GM12878 (cell line): ENCODE measurements around the gene KIF22. TPM values are rescaled to one million over a fixed set of nuclear protein-coding genes. Genes with fewer than 3 reads are reported as not detected.

Source experiments
- polyA plus RNA-seq, 11 experiments: library from polyadenylated mRNA; depleted of rRNA in 4 of 11; unstranded in 6 of 11; stranded (reverse) in 5 of 11; fragments of >200 nt; fragmentation: Nextera tagmentation in 4 of 11; fragmentation: Illumina TruSeq in 1 of 11; extraction: Ambion mirVana in 4 of 11; extraction: Trizol in 1 of 11; gene quantifications; 1 replicate in 1 of 11; 2 replicates in 10 of 11; pipeline versions ENCODE4 v1.2.1 to v1.2.3, GENCODE V29; 2011 to 2016; ENCODE audit warnings: inconsistent platforms in 2 of 11, missing spikeins in 2 of 11, low read depth in 1 of 11
- small RNA-seq: library from RNA; depleted of rRNA; stranded (forward); fragments of <200 nt; gene quantifications from one replicate; pipeline ENCODE3, GENCODE V24; 2014
- total RNA-seq, 4 experiments: library from RNA; depleted of rRNA in 3 of 4; stranded (reverse); fragments of >200 nt in 3 of 4; fragmentation: Illumina TruSeq in 1 of 4; extraction: Trizol in 1 of 4; gene quantifications; 2 replicates each; pipeline versions ENCODE4 v1.2.1 to v1.2.3, GENCODE V29; 2013 to 2021

KIF22 gene
- total and polyA plus RNA-seq, 10 of the 15 experiments (the other 5 are each of a cell fraction or from before 2014, with no cell fraction given): 7.6 to 158 (median 132) TPM

Small RNAs within 50 kb of the gene (small RNA-seq; reads per million reads assigned to genes)
- gene AC009133.6 (not detected), gene AC120114.4 (not detected)

Other genes with a start within 250 kb of the KIF22 start
Only the 7 nearest of the 19 such genes appear.
- 12.4 and 13.3 TPM in 2 replicates for gene C16orf54, start 44.8 kb upstream of the KIF22 start, total RNA-seq (2014; rRNA removed)
- 5.8 and 5.9 TPM in 2 replicates for gene C16orf54, start 44.8 kb upstream of the KIF22 start, total RNA-seq (2014; rRNA removed; fragmentation: Illumina TruSeq; extraction: Trizol)
- 10.9 and 11.0 TPM in 2 replicates for gene C16orf54, start 44.8 kb upstream of the KIF22 start, total RNA-seq (2021)
- gene C16orf54, start 44.8 kb upstream of the KIF22 start, polyA plus RNA-seq (2011; rRNA removed): 2.9 and 4.4 TPM in 2 replicates
- gene C16orf54, start 44.8 kb upstream of the KIF22 start, polyA plus RNA-seq (2014; fragmentation: Illumina TruSeq; extraction: Trizol): 4.1 and 5.2 TPM in 2 replicates
- 1 to 10 TPM; 2.1 to 2.4 TPM for gene C16orf54, start 44.8 kb upstream of the KIF22 start, polyA plus RNA-seq (2014; fragmentation: Nextera tagmentation; extraction: Ambion mirVana)
- 6.3 and 7.0 TPM in 2 replicates for gene C16orf54, start 44.8 kb upstream of the KIF22 start, polyA plus RNA-seq (2014; rRNA removed)
- gene C16orf54, start 44.8 kb upstream of the KIF22 start, polyA plus RNA-seq (2016; fragmentation: Nextera tagmentation; extraction: Ambion mirVana): 1 to 10 TPM; 4.6 to 5.6 TPM
- gene ZG16, start 12.5 kb upstream of the KIF22 start, total RNA-seq (2014; rRNA removed): not detected in 2 replicates
- gene ZG16, start 12.5 kb upstream of the KIF22 start, total RNA-seq (2014; rRNA removed; fragmentation: Illumina TruSeq; extraction: Trizol): not detected in 2 replicates
- gene ZG16, start 12.5 kb upstream of the KIF22 start, total RNA-seq (2021): not detected in 2 replicates
- not detected in 2 replicates for gene ZG16, start 12.5 kb upstream of the KIF22 start, polyA plus RNA-seq (2011; rRNA removed)
- not detected in 2 replicates for gene ZG16, start 12.5 kb upstream of the KIF22 start, polyA plus RNA-seq (2014; fragmentation: Illumina TruSeq; extraction: Trizol)
- not detected for gene ZG16, start 12.5 kb upstream of the KIF22 start, polyA plus RNA-seq (2014; fragmentation: Nextera tagmentation; extraction: Ambion mirVana)
- not detected in 2 replicates for gene ZG16, start 12.5 kb upstream of the KIF22 start, polyA plus RNA-seq (2014; rRNA removed)
- gene ZG16, start 12.5 kb upstream of the KIF22 start, polyA plus RNA-seq (2016; fragmentation: Nextera tagmentation; extraction: Ambion mirVana): not detected
- 184 and 202 TPM in 2 replicates for gene MAZ, start 15.8 kb downstream of the KIF22 start, total RNA-seq (2014; rRNA removed)
- 142 and 158 TPM in 2 replicates for gene MAZ, start 15.8 kb downstream of the KIF22 start, total RNA-seq (2014; rRNA removed; fragmentation: Illumina TruSeq; extraction: Trizol)
- gene MAZ, start 15.8 kb downstream of the KIF22 start, total RNA-seq (2021): 305 and 309 TPM in 2 replicates
- gene MAZ, start 15.8 kb downstream of the KIF22 start, polyA plus RNA-seq (2011; rRNA removed): 57.5 and 100 TPM in 2 replicates
- gene MAZ, start 15.8 kb downstream of the KIF22 start, polyA plus RNA-seq (2014; fragmentation: Illumina TruSeq; extraction: Trizol): 105 and 184 TPM in 2 replicates
- gene MAZ, start 15.8 kb downstream of the KIF22 start, polyA plus RNA-seq (2014; fragmentation: Nextera tagmentation; extraction: Ambion mirVana): 10 to 100 TPM; 23.9 to 31.4 TPM
- 132 and 171 TPM in 2 replicates for gene MAZ, start 15.8 kb downstream of the KIF22 start, polyA plus RNA-seq (2014; rRNA removed)
- 10 to 100 TPM; 45.1 to 48.9 TPM for gene MAZ, start 15.8 kb downstream of the KIF22 start, polyA plus RNA-seq (2016; fragmentation: Nextera tagmentation; extraction: Ambion mirVana)
- not detected in 2 replicates for gene PRRT2, start 21.4 kb downstream of the KIF22 start, total RNA-seq (2014; rRNA removed)
- gene PRRT2, start 21.4 kb downstream of the KIF22 start, total RNA-seq (2014; rRNA removed; fragmentation: Illumina TruSeq; extraction: Trizol): 0.09 TPM in 1 of 2 replicates, not detected in the other
- 0.35 and 0.49 TPM in 2 replicates for gene PRRT2, start 21.4 kb downstream of the KIF22 start, total RNA-seq (2021)
- gene PRRT2, start 21.4 kb downstream of the KIF22 start, polyA plus RNA-seq (2011; rRNA removed): 0.10 and 0.12 TPM in 2 replicates
- gene PRRT2, start 21.4 kb downstream of the KIF22 start, polyA plus RNA-seq (2014; fragmentation: Illumina TruSeq; extraction: Trizol): 0.16 TPM in 1 of 2 replicates, not detected in the other
- not detected for gene PRRT2, start 21.4 kb downstream of the KIF22 start, polyA plus RNA-seq (2014; fragmentation: Nextera tagmentation; extraction: Ambion mirVana)
- gene PRRT2, start 21.4 kb downstream of the KIF22 start, polyA plus RNA-seq (2014; rRNA removed): 0.12 and 0.22 TPM in 2 replicates
- under 1 TPM; 0.08 to 0.11 TPM for gene PRRT2, start 21.4 kb downstream of the KIF22 start, polyA plus RNA-seq (2016; fragmentation: Nextera tagmentation; extraction: Ambion mirVana)
- 31.5 and 33.4 TPM in 2 replicates for gene PAGR1, start 25.4 kb downstream of the KIF22 start, total RNA-seq (2014; rRNA removed)
- gene PAGR1, start 25.4 kb downstream of the KIF22 start, total RNA-seq (2014; rRNA removed; fragmentation: Illumina TruSeq; extraction: Trizol): 15.0 and 19.6 TPM in 2 replicates
- gene PAGR1, start 25.4 kb downstream of the KIF22 start, total RNA-seq (2021): 26.5 and 27.2 TPM in 2 replicates
- gene PAGR1, start 25.4 kb downstream of the KIF22 start, polyA plus RNA-seq (2011; rRNA removed): 14.9 and 16.0 TPM in 2 replicates
- gene PAGR1, start 25.4 kb downstream of the KIF22 start, polyA plus RNA-seq (2014; fragmentation: Illumina TruSeq; extraction: Trizol): 4.4 and 11.5 TPM in 2 replicates
- 1 to 10 TPM; 1.1 to 5.5 TPM for gene PAGR1, start 25.4 kb downstream of the KIF22 start, polyA plus RNA-seq (2014; fragmentation: Nextera tagmentation; extraction: Ambion mirVana)
- gene PAGR1, start 25.4 kb downstream of the KIF22 start, polyA plus RNA-seq (2014; rRNA removed): 29.6 and 34.5 TPM in 2 replicates
- gene PAGR1, start 25.4 kb downstream of the KIF22 start, polyA plus RNA-seq (2016; fragmentation: Nextera tagmentation; extraction: Ambion mirVana): 10 to 100 TPM; 44.6 to 57.7 TPM
- gene MVP, start 29.7 kb downstream of the KIF22 start, total RNA-seq (2014; rRNA removed): 60.2 and 67.9 TPM in 2 replicates
- gene MVP, start 29.7 kb downstream of the KIF22 start, total RNA-seq (2014; rRNA removed; fragmentation: Illumina TruSeq; extraction: Trizol): 28.1 and 28.9 TPM in 2 replicates
- 62.5 and 62.7 TPM in 2 replicates for gene MVP, start 29.7 kb downstream of the KIF22 start, total RNA-seq (2021)
- gene MVP, start 29.7 kb downstream of the KIF22 start, polyA plus RNA-seq (2011; rRNA removed): 26.8 and 74.2 TPM in 2 replicates
- gene MVP, start 29.7 kb downstream of the KIF22 start, polyA plus RNA-seq (2014; fragmentation: Illumina TruSeq; extraction: Trizol): 18.5 and 37.3 TPM in 2 replicates
- gene MVP, start 29.7 kb downstream of the KIF22 start, polyA plus RNA-seq (2014; fragmentation: Nextera tagmentation; extraction: Ambion mirVana): 1 to 10 TPM in 1 of 2 experiments, under 1 TPM in 1; 0.98 to 1.2 TPM
- gene MVP, start 29.7 kb downstream of the KIF22 start, polyA plus RNA-seq (2014; rRNA removed): 46.7 and 56.9 TPM in 2 replicates
- 10 to 100 TPM; 63.5 to 64.6 TPM for gene MVP, start 29.7 kb downstream of the KIF22 start, polyA plus RNA-seq (2016; fragmentation: Nextera tagmentation; extraction: Ambion mirVana)
- gene CDIPT, start 72.5 kb downstream of the KIF22 start, total RNA-seq (2014; rRNA removed): 33.2 and 35.4 TPM in 2 replicates
- 9.6 and 10.5 TPM in 2 replicates for gene CDIPT, start 72.5 kb downstream of the KIF22 start, total RNA-seq (2014; rRNA removed; fragmentation: Illumina TruSeq; extraction: Trizol)
- gene CDIPT, start 72.5 kb downstream of the KIF22 start, total RNA-seq (2021): 31.4 and 34.1 TPM in 2 replicates
- 14.5 and 26.2 TPM in 2 replicates for gene CDIPT, start 72.5 kb downstream of the KIF22 start, polyA plus RNA-seq (2011; rRNA removed)
- gene CDIPT, start 72.5 kb downstream of the KIF22 start, polyA plus RNA-seq (2014; fragmentation: Illumina TruSeq; extraction: Trizol): 6.8 and 15.5 TPM in 2 replicates
- gene CDIPT, start 72.5 kb downstream of the KIF22 start, polyA plus RNA-seq (2014; fragmentation: Nextera tagmentation; extraction: Ambion mirVana): 1 to 10 TPM in 1 of 2 experiments, under 1 TPM in 1; 0.87 to 3.5 TPM
- 33.1 and 33.2 TPM in 2 replicates for gene CDIPT, start 72.5 kb downstream of the KIF22 start, polyA plus RNA-seq (2014; rRNA removed)
- gene CDIPT, start 72.5 kb downstream of the KIF22 start, polyA plus RNA-seq (2016; fragmentation: Nextera tagmentation; extraction: Ambion mirVana): 10 to 100 TPM; 28.1 to 36.4 TPM